Measurements from ENCODE around the gene NELFCD.

- TF ChIP-seq CTCF (IDR thresholded peaks at IDR 0.05) (no peak), EP300 (IDR thresholded peaks at IDR 0.05) (no peak), POLR2A (IDR thresholded peaks at IDR 0.05) (no peak)
Observed at GRCh38 chr20:59020938-59021551, 40.0 kb downstream of the NELFCD start.

All from tibial nerve (tissue), 4 donors.